GM08714 (cell line): ENCODE measurements around the gene ZDHHC3.

Experiments
- H3K4me3 ChIP-seq: fragments of 200-500 bp; sonication (Bioruptor generic); 2 replicates; pipeline ENCODE4 v1.5.1; 2014; ENCODE audit warnings: mild to moderate bottlenecking, low read length, inconsistent platforms
- ZNF274 ChIP-seq: IDR thresholded peaks from 2 replicates; pipeline ENCODE4 v1.6.1; 2012; ENCODE audit warnings: mild to moderate bottlenecking, low read depth, low read length

The ZDHHC3 gene, protein sequence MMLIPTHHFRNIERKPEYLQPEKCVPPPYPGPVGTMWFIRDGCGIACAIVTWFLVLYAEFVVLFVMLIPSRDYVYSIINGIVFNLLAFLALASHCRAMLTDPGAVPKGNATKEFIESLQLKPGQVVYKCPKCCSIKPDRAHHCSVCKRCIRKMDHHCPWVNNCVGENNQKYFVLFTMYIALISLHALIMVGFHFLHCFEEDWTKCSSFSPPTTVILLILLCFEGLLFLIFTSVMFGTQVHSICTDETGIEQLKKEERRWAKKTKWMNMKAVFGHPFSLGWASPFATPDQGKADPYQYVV

DNA sequence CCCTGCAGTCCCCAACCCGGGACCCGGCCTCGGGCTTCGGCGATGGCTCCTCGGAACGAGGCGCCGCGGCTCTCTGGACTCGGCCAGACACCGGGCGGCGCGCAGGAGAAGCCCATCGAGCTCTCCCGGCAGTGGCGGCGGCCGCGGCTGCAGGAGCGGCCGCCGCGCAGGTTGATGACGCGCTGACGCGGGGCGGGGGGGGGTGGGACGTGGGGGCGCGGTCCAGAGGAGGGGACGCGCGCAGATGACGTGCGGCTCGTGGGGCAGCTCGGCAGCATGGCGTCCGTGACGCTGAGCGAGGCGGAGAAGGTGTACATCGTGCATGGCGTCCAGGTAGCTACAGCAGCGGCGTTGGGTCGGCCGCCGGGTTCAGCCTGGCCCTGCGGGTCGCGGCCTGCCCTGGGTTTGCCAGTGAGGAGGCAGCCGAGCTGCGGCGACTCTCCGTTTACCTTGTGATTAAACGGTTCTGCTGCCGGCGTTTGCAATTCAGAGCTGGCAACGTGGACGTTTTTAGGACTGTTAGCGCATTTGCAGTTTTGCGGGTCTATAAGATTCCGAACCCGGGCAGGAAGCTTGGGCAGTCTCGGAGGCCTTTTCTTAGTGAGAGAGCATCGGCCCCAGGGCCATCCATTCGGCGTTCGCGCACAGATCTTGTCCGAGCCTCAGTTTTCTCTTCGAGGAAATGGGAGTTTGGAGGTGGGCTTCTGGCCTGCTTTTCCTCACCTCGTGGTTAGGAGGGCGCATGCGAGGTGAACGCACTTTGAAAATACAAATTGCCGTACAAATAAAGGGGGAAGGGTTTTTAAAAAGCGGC lies at the start of gene ZDHHC3, which contains the start of gene EXOSC7:
Gene ZDHHC3, minus strand, starts transcription at position 173 of the 814 bp plus-strand sequence. CDS start 16,738 bp downstream, outside the sequence.
Gene EXOSC7, plus strand, starts transcription at position 243 of the 814 bp plus-strand sequence. Its CDS starts 34 bp downstream, at position 277.
- no peak for TF ChIP-seq ZNF274
- H3K4me3 ChIP-seq: peak within 1 kb of the TSS; percentile 96

DNA sequence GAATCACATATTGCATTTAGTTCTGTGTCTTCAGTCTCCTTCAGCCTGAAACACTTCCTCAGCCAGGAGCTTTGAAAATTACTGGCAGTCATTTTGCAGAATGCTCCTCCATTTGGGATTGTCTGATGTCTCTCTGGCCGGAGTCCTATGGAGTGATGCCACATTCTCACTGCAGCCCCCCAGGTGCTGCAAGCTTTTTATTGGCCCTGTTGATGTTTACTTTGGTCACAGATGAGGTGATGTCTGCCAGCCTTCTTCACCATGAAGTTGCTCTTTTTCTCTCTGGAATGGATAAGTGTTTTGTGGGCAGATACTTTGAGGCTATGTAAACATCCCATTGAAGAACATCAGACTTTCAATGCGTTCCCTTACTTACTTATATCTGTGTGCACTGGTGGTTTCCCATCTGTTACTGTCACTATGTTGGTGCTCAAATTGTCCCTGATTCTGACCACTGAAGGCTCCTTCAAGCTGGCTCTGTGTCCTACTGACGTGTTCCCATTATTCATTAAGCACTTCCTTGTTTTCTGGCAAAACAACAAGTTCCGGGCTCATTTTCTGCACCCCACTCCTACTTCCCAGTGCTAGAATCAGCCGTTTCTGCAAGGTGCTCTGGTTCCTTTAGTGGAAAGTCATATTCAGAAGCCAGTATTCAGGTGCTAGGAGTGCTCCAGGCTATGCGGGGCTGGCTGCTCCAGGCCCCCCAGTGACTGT lies 48.7 kb upstream of the ZDHHC3 start:
- no peak for TF ChIP-seq ZNF274
- H3K4me3 ChIP-seq: no peak overlapping the region

DNA sequence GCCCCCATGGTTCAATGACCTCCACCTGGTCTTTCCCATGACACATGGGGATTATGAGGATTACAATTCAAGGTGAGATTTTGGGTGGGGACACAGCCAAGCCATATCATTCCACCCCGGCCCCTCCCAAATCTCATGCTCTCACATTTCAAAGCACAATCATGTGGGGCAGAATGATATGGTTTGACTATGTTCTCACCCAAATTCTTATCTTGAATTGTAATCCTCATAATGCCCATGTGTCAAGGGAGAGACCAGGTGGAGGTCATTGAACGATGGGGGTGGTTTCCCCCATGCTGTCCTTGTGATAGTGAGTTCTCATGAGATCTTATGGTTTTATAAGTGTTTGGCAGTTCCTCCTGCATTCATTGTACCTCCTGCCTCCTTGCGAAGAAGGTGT lies 47.7 kb upstream of the ZDHHC3 start:
- no peak for TF ChIP-seq ZNF274
- no peak overlapping the region for H3K4me3 ChIP-seq

DNA sequence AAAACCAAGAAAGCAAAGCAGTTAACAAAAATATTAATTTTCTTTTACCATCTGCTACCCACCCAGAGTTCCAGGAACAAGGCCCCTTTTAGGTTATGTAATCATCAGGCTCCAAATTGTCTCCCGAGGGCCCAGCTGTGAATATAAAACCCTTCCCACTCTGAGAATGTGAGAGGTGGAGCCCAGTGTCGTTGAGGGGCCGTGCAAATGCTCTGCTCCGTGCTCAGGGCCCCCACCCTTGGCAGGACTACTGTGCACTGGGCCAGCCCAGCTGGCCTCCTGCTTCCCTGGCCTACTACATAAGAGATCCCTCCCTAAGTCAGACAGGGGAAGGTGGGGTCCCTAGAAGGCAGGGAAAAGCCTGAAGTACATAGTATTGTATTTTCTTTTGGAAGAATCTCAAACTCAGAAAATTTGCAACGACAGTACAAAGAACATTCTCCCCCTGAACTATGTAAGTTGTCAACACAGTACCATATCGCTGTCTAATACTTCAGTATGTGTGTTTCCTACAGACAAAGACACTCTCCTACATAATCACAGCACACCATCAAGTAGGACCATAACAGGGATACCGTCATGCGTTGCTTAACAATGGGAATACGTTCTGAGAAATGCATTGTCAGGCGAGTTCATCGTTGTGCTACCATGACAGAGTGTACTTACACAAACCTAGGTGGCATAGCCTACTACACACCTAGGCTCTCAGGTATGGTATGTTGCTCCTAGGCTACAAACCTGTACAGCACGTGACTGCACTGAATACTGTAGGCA lies 45.7 kb upstream of the ZDHHC3 start:
- TF ChIP-seq ZNF274: no peak
- no peak overlapping the region for H3K4me3 ChIP-seq

DNA sequence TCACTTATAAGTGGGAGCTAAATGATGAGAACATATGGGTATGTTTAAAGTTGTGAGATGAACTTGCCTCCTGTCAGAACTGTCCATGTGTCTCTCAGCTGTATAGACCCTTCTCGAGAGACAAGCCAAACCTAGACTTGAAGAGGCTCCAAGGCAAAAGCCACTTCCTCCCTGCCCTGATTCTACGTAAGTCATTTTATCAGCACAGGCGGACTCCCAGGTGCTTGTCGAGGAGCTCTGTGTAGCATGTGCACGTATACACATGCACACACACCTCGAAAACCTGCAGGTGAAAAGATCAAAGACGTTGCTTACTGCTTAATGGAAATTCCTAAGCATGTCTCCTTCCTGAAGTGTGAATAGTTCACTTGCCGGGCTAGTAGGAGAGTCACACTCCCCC lies 44.6 kb upstream of the ZDHHC3 start:
- no peak for TF ChIP-seq ZNF274
- no peak overlapping the region for H3K4me3 ChIP-seq

DNA sequence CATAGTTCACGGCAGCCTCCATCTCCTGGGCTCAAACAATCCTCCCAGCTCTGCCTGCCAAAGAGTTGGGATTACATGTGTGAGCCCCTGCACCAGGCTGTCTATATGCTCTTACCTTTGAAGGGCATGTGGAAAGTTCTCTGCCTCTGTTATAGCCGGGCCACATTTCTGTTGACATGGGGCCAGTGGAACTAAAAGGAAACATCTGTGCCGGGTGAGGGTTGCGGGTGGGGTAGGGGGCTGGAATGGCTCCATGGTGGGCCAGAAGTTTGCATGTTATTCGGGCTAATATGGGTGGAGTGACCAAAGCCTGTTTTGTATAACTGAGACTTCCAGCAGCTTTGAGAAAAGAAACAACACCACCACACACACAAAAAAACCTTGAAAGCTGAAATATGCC lies 41.8 kb upstream of the ZDHHC3 start:
- H3K4me3 ChIP-seq: no peak overlapping the region
- no peak for TF ChIP-seq ZNF274

DNA sequence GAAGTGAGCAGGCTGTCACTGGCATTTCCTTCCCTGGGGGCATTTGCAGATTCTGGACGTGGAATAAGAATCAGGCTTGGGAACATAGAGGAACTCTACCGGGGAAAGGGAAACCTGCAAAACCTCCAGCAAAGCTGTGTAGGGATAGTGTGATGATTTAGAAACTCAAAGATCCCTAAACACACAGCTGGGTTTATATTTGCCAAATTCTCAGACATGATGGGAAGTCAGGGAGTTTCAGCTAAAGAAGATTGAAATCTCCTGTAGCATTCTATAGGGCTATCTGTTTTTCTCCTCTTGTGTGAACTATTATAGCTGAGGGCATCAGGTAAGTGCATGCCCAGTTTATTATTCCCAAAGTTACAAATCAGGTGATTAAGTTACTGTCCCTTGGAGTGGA lies 40.9 kb upstream of the ZDHHC3 start:
- TF ChIP-seq ZNF274: no peak
- H3K4me3 ChIP-seq: no peak overlapping the region

DNA sequence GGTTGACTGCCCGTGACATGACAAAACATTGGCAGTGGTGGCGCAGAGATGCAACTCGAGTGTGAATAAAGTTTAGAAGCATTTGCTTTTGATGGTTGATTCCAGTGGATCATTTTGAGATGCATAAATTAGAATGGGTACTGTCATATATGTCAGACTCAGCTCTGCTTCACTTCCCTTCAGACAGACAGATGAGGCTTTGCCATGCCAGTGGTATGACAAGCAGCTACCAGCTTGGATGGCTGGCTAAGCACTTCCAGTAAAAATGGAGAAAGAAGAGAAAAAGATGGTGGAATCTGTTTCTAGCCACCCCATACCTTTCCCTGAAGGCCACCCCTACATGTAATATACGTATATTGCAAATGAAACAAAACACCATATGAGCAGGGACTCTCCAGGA lies 36.6 kb upstream of the ZDHHC3 start:
- no peak overlapping the region for H3K4me3 ChIP-seq

DNA sequence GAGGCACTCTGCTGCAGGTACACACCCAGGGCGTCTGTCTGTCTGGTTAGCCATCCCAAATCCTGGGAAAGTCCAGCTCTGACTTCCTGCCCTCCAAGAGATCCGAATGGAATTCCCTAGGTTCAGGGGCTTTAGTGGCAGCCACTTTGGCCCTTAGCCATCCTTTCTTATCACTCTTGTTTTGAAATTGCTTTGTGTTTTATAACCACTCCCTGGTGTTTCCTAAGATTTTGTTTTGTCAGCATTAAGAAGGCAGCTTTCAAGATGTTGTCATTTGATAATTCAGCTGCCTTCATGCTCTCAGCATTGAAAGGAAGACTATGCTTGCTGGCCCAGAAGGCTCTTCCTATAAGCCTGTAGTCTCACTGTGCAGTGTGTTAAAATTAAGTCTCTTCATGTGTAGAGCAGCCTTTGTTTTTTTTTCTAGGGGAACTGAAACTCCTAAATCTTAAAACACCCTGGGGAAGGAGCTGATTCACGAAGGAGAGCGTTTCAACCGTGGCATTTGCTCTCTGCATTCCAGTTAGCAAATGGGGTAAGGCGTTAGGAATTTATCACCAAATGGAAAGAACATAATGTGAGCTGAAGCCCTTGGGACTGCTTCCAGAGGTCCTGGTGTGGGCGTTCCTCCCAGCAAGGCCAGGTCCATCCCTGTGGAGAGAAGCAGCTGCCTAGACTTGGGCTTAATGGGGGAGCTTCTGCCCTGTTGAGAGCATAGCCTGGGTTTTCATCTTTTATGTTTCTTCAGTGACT lies 36.0 kb upstream of the ZDHHC3 start:
- no peak overlapping the region for H3K4me3 ChIP-seq
- no peak for TF ChIP-seq ZNF274

More for the DNA sequence above, 36.6 kb upstream of the ZDHHC3 start:
- TF ChIP-seq ZNF274: no peak

DNA sequence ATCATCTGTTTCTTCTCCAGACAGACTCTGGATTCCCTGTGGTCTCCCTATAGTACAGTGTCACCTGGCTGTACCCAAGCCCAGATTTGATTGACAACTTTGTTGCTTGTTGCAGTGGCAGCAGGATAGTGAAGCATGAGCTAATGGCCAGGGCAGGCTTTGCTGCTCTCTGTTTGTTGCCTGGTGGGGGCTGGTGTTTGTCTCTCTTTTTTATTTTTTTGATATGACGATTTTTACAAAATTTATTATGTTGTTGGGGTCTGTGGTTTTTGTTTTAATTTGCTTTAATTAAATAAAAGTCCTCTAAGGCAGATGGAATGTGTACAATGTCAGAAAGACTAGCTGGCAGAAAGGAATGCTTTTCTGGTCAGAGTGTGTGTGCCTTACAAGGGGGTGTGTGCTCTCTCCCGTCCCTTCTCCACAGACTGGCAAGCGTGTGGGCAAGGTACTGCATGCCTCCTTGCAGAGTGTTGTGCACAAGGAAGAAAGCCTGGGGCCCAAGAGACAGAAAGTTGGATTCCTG lies 34.9 kb upstream of the ZDHHC3 start:
- TF ChIP-seq ZNF274: no peak
- H3K4me3 ChIP-seq: no peak overlapping the region

DNA sequence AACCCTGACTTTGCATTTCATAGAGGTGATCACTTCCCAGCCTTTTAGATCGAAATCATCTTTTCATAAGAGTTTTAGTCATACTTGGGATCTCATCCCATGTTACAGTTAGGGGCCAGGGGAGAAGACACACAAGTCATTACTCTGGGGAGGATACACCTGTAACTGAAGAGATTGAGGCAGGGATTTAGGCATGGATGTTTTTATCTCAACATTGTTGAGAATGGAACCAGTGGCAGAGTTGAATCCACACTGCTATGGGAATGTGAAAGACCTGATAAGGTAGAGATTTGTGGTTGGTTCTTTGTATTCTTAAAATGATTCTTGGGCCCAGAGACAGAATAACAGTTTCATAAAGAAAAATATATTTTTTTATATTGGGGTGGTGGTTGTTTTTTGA lies 33.9 kb upstream of the ZDHHC3 start:
- H3K4me3 ChIP-seq: no peak overlapping the region
- no peak for TF ChIP-seq ZNF274

DNA sequence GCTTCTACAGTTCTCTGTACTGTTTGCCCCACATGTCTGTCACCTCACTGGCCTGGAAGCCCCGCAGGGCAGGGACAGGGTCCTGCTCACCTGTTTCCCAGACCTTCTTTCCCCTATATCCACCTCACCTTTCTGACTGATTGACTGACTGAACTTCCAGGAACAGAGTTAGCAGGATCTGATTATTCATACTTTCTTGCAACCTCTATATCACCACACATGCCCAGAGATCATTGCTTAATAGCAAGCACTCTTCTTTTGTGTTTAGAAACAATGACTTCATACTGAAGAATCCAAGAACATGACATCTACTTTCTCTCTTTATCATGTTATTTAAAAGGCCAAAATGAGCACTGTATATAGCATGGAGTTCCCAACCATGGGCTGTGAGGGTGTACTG lies 32.1 kb upstream of the ZDHHC3 start:
- no peak overlapping the region for H3K4me3 ChIP-seq
- no peak for TF ChIP-seq ZNF274

DNA sequence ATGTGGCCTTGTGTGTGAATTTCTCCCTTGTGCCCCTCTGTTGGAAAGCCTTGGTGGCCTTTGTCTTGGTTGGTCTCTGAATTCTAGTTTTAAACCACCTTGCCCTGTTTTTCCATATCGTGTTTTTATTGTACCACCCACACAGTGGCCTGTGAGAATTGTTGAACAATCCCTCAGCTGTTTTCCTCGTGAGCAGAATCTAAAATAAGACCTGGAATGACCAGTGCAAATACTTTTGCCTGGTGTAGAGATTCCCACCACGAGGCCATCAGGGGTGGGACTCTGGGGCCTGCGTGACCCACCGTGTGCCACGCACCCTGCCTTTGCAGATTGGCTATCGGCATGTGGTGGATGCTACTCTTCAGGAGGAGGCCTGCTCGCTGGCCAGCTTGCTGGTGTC lies 31.1 kb upstream of the ZDHHC3 start:
- no peak overlapping the region for H3K4me3 ChIP-seq
- TF ChIP-seq ZNF274: no peak

DNA sequence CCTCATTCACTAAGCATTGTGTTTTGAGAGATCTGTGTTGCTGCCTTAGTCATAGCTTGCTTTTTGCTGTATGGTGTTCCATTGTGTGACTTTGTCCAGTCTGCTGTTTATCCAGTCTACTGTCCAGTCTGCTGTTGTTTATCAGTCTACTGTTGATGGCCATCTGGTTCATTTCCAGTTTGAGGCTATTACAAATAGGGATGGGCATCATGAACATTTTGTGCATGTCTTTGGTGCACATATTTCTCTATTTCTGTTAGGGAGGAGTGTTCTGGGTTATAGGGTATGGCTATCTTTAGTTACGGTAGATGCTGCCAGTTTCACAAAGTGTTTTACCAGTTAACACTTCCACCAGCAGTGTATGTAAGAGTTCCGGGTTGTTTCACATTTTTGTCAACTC lies 27.9 kb upstream of the ZDHHC3 start:
- no peak for TF ChIP-seq ZNF274
- H3K4me3 ChIP-seq: no peak overlapping the region
